HG03196 (cell line): ENCODE measurements around the gene MAGEE2.
"Not testable (repeated sequence)": the region's sequence is repeated elsewhere in the genome, so short reads cannot be mapped to it uniquely, and the experiment has no call there.

Source experiments
- ATAC-seq: cut with Tn5 transposase; IDR thresholded peaks from one replicate; pipeline ENCODE4 v1.9.1; 2021; ENCODE audit not compliant: unreplicated experiment

Gene MAGEE2, protein sequence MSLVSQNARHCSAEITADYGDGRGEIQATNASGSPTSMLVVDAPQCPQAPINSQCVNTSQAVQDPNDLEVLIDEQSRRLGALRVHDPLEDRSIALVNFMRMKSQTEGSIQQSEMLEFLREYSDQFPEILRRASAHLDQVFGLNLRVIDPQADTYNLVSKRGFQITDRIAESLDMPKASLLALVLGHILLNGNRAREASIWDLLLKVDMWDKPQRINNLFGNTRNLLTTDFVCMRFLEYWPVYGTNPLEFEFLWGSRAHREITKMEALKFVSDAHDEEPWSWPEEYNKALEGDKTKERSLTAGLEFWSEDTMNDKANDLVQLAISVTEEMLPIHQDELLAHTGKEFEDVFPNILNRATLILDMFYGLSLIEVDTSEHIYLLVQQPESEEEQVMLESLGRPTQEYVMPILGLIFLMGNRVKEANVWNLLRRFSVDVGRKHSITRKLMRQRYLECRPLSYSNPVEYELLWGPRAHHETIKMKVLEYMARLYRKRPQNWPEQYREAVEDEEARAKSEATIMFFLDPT

DNA sequence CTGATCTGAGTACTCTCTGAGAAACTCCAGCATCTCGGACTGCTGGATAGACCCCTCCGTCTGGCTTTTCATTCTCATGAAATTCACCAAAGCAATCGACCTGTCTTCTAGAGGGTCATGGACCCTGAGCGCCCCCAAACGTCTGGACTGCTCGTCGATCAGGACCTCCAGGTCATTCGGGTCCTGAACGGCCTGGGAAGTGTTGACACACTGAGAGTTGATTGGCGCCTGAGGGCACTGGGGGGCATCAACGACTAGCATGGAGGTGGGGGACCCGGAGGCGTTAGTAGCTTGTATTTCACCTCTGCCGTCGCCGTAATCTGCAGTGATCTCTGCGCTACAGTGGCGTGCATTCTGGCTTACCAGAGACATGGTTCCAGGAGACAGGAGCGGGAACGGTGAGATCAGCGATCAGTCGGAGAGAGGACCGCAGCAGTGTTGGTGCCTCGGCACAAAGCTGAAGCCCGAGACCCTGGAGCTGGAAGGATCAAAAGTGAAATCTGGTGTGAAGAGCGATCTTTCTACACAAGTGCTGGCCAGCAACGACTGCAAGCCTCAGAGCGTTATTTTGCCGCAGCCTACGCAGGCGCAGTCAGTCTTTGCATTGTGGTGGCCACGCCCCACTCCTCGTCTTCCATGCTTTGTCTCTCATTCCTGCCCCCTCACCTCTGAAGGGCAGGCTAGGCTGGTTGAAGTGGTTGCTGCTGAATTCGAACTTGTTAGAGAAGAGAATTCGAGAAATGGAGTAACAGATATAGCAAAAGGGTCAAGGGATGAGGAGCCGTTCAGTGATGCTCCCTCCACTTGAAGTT, at the start of gene MAGEE2:
TSS of gene MAGEE2 (minus strand) at position 575 of the 812 bp plus-strand sequence. CDS start at position 372, 203 bp downstream.
- no peak for ATAC-seq

DNA sequence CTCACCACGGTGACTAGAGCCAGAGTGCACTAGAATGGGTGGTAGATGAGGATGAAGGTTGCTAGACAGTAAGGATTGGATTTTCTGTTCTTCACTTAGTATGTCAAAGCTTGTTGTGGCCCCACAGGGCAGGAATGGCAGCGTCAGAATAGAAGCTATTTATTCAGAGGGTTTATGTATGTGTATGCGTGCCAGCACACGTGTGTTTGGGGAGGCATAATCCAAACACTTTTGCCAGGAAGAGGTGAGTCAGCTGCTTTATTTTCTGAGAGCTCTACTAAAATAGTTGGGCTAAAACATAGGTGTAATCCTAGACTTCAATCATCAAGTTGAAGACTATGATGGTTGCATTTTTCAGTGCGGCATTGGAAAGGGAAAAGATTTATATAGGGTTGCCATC, 1.2 kb upstream of the MAGEE2 start:
- no peak for ATAC-seq

DNA sequence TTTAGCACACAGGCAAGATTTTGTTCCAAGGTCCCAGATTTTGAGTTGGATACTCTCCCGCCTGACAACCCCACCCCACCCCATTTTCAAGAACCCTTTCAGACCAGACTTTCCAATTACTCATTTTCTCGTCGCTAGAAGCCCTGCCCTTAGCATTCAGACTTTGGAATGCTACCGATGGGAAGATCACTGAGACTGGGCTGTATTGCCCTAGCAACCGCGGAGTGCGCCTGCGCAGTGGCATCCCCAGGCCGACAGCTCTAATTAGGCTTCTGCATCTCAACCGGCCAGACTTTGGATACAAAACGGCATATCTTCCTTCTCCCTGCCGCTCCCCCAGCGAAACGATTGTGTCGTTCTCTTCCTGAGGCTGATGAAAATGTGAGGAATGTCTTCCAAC, 3.4 kb downstream of the MAGEE2 start:
- ATAC-seq = no peak

DNA sequence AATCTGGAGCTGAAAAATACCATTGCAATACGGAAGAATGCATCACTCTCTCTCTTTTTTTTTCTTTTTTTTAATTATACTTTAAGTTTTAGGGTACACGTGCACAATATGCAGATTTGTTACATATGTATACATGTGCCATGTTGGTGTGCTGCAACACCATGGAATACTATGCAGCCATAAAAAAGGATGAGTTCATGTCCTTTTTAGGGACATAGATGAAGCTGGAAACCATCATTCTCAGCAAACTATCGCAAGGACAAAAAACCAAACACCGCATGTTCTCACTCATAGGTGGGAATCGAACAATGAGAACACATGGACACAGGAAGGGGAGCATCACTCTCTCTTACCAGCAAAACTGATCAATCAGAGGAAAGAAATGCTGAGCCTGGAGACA, 17.0 kb downstream of the MAGEE2 start:
- not testable (repeated sequence) for ATAC-seq

DNA sequence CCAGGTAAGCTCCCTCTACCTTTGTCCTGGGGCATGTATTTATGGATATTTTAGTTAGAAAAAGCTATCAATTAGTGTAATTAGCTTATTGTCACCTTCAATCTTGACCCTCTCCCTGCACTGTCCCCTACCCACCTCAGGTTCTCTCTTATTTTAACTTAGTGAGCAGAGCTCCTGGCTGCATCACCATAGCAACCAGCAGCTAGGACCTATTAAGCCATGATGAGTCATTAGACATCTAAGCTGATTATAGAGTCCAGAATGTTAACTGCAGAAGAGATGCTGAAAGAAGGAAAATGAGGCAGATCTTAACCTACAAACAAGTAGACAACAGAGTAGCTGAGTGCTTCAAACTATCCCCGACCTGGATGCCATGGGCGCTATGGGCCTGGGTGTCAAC, 36.6 kb downstream of the MAGEE2 start:
- ATAC-seq = no peak

DNA sequence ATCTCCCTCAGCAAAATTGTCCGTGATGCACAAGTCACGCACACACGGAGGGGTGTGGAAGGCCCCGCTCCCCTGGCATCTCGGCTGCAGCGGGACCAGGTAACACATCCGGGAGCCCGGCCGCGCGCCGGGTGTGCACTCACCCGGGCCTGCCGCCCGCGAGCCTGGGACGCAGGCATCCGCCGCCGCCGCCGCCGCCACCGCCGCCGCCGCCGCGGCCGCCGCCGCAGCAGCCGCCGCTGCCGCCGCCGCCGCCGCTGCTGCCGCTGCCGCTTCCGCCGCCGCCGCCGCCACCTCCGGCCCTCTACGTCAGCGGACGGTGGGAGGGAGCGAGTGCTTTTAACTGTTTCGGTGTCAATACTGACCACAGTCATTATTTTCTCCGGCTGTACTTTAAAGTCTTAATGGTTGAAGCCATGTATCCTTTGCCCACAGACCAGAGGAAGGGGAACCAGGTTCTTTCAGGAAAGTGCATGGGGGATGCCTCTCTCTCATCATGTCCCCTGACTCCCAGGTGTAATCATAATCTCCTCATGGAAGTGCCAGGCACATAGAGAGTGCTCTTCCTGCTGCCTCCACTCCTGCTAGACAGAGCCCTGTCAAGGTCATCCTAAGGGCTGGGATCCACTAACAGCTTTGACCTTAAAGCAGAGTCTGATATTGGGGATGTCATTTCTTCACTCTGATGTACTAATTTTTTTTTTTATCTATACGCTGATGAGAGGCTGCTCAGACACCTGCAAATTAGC, 38.0 kb downstream of the MAGEE2 start:
- no peak for ATAC-seq
